ENCODE data around the gene LFNG.
A peak's percentile ranks its signal among the peaks of the same experiment; 100 is the strongest.
"Not testable (repeated sequence)": the region's sequence is repeated elsewhere in the genome, so short reads cannot be mapped to it uniquely, and the experiment has no call there.

Gene LFNG

DNA sequence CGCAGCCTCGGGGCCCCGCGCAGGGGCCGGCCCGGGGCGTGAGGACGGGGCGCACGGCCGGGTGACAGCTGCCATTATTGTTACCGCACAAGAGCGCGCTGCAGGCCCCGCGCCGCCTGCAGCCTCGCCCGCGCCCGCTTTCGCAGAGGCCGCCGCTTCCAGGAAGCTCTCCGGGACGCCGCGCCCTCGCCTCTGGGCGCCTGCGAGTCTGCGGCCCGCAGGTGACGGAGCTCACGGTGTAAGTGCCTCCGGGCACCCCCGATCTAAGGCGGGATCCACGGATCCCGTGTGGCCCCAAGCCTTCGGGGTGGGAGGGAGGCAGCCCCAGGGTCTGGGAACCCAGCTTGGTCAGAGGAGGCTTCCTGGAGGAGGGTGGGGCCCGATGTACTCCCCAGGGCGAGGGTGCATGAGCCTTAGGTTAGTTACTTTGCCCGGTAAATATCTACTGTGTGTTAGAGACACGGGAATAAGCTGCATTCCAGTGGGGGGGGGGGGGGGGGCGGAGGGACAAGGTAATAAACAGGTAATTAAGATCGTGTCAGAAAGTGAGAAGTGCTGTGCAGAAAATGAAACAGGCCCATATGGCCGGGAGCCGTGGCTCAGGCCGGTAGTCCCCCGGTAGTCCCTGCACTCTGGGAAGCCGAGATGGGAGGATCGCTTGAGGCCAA, 39.8 kb downstream of the LFNG start:
- H3K27ac ChIP-seq (ENCODE audit: low read depth, low read length): no peak overlapping the region
- no peaks in the 10 kb centered on the region for H3K36me3 ChIP-seq (ENCODE audit: control insufficient read depth, low read length)
- peaks cover 40% of the 10 kb centered on the region for H3K4me1 ChIP-seq (ENCODE audit: control insufficient read depth, low read length)
- H4K20me1 ChIP-seq (ENCODE audit: control insufficient read depth, insufficient read depth, low read depth, low read length): no peaks in the 10 kb centered on the region
- H3K9me3 ChIP-seq (ENCODE audit: control insufficient read depth, insufficient read depth, low read length): no peaks in the 10 kb centered on the region
- H3K27me3 ChIP-seq (ENCODE audit: control insufficient read depth, low read length): no peaks in the 10 kb centered on the region
- peak overlapping the region; percentile 71 for H3K4me3 ChIP-seq (ENCODE audit: low read length)
- no peak for TF ChIP-seq EZH2phosphoT487 (IDR thresholded peaks at IDR 0.05; ENCODE audit: borderline replicate concordance, low read length)
- TF ChIP-seq, protein P1, sequence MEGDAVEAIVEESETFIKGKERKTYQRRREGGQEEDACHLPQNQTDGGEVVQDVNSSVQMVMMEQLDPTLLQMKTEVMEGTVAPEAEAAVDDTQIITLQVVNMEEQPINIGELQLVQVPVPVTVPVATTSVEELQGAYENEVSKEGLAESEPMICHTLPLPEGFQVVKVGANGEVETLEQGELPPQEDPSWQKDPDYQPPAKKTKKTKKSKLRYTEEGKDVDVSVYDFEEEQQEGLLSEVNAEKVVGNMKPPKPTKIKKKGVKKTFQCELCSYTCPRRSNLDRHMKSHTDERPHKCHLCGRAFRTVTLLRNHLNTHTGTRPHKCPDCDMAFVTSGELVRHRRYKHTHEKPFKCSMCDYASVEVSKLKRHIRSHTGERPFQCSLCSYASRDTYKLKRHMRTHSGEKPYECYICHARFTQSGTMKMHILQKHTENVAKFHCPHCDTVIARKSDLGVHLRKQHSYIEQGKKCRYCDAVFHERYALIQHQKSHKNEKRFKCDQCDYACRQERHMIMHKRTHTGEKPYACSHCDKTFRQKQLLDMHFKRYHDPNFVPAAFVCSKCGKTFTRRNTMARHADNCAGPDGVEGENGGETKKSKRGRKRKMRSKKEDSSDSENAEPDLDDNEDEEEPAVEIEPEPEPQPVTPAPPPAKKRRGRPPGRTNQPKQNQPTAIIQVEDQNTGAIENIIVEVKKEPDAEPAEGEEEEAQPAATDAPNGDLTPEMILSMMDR (IDR thresholded peaks at IDR 0.05; ENCODE audit: low read depth, low read length, poor library complexity, severe bottlenecking): no peak
- H3K4me2 ChIP-seq (ENCODE audit: low read length): peak overlapping the region; percentile 68
- H3K79me2 ChIP-seq (ENCODE audit: control insufficient read depth, low read length): peaks cover 11% of the 10 kb centered on the region
- H3F3A ChIP-seq (ENCODE audit: control insufficient read depth, insufficient read depth): peaks cover 18% of the 10 kb centered on the region
- H3K9me2 ChIP-seq (replicated peaks; ENCODE audit: control insufficient read depth, low read length): no peaks in the 10 kb centered on the region

DNA sequence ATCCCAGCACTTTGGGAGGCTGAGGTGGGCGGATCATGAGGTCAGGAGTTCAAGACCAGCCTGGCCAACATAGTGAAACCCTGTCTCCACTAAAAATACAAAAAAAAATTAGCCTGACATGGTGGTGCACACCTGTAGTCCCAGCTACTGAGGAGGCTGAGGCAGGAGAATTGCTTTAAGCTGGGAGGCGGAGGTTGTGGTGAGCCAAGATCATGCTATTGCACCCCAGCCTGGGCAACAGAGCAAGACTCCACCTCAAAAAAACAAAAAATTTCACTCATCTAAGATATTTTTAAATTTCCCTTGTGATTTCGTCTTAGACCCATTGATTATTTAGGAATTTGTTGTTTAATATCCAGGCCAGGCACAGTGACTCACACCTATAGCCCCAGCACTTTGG, 44.4 kb downstream of the LFNG start:
- H3K9me3 ChIP-seq (ENCODE audit: control insufficient read depth, insufficient read depth, low read length); H4K20me1 ChIP-seq (ENCODE audit: control insufficient read depth, insufficient read depth, low read depth, low read length); H3K4me2 ChIP-seq (ENCODE audit: low read length); H3K79me2 ChIP-seq (ENCODE audit: control insufficient read depth, low read length); H3K36me3 ChIP-seq (ENCODE audit: control insufficient read depth, low read length); H3K4me3 ChIP-seq (ENCODE audit: low read length); H3K9me2 ChIP-seq (replicated peaks; ENCODE audit: control insufficient read depth, low read length); H3K27ac ChIP-seq (ENCODE audit: low read depth, low read length); H3K27me3 ChIP-seq (ENCODE audit: control insufficient read depth, low read length): not testable (repeated sequence)
- Histone ChIP-seq H3K4me1 (ENCODE audit: control insufficient read depth, low read length) (peaks cover 35% of the 10 kb centered on the region), H3F3A (ENCODE audit: control insufficient read depth, insufficient read depth) (peaks cover 16% of the 10 kb centered on the region)

- Histone ChIP-seq H3K36me3 (ENCODE audit: control insufficient read depth, low read length) (no peaks in the 10 kb centered on the region), H3K27ac (ENCODE audit: low read depth, low read length) (no peak overlapping the region), H3K27me3 (ENCODE audit: control insufficient read depth, low read length) (peaks cover 8% of the 10 kb centered on the region), H3K4me2 (ENCODE audit: low read length) (no peak overlapping the region), H3F3A (ENCODE audit: control insufficient read depth, insufficient read depth) (peaks cover 16% of the 10 kb centered on the region), H3K4me3 (ENCODE audit: low read length) (no peak overlapping the region), H4K20me1 (ENCODE audit: control insufficient read depth, insufficient read depth, low read depth, low read length) (no peaks in the 10 kb centered on the region), H3K4me1 (ENCODE audit: control insufficient read depth, low read length) (peaks cover 27% of the 10 kb centered on the region), H3K9me3 (ENCODE audit: control insufficient read depth, insufficient read depth, low read length) (no peaks in the 10 kb centered on the region), H3K79me2 (ENCODE audit: control insufficient read depth, low read length) (no peaks in the 10 kb centered on the region), H3K9me2 (replicated peaks; ENCODE audit: control insufficient read depth, low read length) (no peaks in the 10 kb centered on the region)
- no peak for TF ChIP-seq EZH2phosphoT487 (IDR thresholded peaks at IDR 0.05; ENCODE audit: borderline replicate concordance, low read length)
- TF ChIP-seq, protein P1 (IDR thresholded peaks at IDR 0.05; ENCODE audit: low read depth, low read length, poor library complexity, severe bottlenecking): no peak
Observed at GRCh38 chr7:2564970-2565540, 45.5 kb downstream of the LFNG start.

GRCh38 chr7:2566348-2566889, 46.8 kb downstream of the LFNG start:
- Histone ChIP-seq H3K36me3 (ENCODE audit: control insufficient read depth, low read length) (no peaks in the 10 kb centered on the region), H3K27ac (ENCODE audit: low read depth, low read length) (no peak overlapping the region), H3K79me2 (ENCODE audit: control insufficient read depth, low read length) (no peaks in the 10 kb centered on the region), H3K9me3 (ENCODE audit: control insufficient read depth, insufficient read depth, low read length) (no peaks in the 10 kb centered on the region), H3K4me2 (ENCODE audit: low read length) (peak overlapping the region; percentile 41), H3K4me1 (ENCODE audit: control insufficient read depth, low read length) (peaks cover 24% of the 10 kb centered on the region), H3K27me3 (ENCODE audit: control insufficient read depth, low read length) (peaks cover 8% of the 10 kb centered on the region), H3K4me3 (ENCODE audit: low read length) (peak overlapping the region; percentile 21; the same call in 1 of the 2 replicates), H4K20me1 (ENCODE audit: control insufficient read depth, insufficient read depth, low read depth, low read length) (no peaks in the 10 kb centered on the region), H3K9me2 (replicated peaks; ENCODE audit: control insufficient read depth, low read length) (no peaks in the 10 kb centered on the region), H3F3A (ENCODE audit: control insufficient read depth, insufficient read depth) (peaks cover 16% of the 10 kb centered on the region)
- TF ChIP-seq, protein P1 (IDR thresholded peaks at IDR 0.05; ENCODE audit: low read depth, low read length, poor library complexity, severe bottlenecking): no peak
- TF ChIP-seq EZH2phosphoT487 (IDR thresholded peaks at IDR 0.05; ENCODE audit: borderline replicate concordance, low read length): no peak
